Fibroblast of gingiva (primary cell): Measurements from ENCODE around the gene GMPPA.
A peak's percentile ranks its signal among the peaks of the same experiment; 100 is the strongest.

Experiments
- DNase-seq: peaks from one replicate; pipeline ENCODE4 v3.0.0-alpha.2; 2011; ENCODE audit warnings: low read depth

Gene GMPPA

GRCh38 chr2:219522111-219523030, 23.7 kb downstream of the GMPPA start:
- DNase-seq = peak; percentile 16

- DNase-seq = no peak
Observed at GRCh38 chr2:219523031-219523671, 24.5 kb downstream of the GMPPA start.

DNA sequence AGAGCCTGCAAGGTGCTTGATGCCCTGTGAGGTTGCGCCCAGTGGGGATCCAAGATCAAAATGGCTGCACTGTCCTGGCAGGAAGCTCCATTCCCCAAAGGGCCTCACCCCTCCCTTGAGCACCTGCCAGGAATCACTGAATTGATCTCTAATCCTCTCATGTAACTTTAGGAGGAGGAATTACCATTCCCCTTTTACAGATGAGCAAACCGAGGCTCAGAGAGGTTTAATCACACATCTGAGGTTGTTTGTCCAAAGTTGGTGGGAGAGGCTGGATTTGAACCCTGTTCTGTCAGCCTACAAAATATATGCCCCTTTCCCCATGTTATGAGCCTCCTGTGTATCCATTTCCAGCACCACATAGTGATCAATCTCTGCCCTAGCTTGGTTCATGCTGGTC, 26.1 kb downstream of the GMPPA start:
- DNase-seq = no peak

GRCh38 chr2:219525533-219526232, 27.0 kb downstream of the GMPPA start:
- no peak for DNase-seq

GRCh38 chr2:219526320-219527075, 27.8 kb downstream of the GMPPA start:
- DNase-seq = no peak

GRCh38 chr2:219527076-219527394, 28.3 kb downstream of the GMPPA start:
- DNase-seq = no peak

DNA sequence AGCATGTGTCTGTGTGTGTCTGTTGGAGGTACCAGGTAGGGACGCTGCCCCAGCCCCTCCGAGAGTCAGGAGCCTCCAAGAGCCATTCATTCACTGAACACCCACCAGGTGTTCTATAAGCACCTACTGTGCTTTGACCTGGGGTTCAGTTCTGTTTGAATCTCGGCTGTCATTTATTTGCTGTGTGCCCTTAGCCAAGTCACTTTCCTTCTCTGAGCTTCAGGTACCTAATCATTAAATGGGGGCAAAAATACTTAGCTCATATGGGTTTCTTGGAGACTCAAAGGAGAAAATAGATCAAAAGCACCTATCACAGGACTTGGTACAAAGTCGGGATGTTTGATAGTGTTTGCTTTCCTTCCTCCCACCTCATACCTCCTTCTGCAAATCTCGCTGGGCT, 28.8 kb downstream of the GMPPA start:
- no peak for DNase-seq

DNA sequence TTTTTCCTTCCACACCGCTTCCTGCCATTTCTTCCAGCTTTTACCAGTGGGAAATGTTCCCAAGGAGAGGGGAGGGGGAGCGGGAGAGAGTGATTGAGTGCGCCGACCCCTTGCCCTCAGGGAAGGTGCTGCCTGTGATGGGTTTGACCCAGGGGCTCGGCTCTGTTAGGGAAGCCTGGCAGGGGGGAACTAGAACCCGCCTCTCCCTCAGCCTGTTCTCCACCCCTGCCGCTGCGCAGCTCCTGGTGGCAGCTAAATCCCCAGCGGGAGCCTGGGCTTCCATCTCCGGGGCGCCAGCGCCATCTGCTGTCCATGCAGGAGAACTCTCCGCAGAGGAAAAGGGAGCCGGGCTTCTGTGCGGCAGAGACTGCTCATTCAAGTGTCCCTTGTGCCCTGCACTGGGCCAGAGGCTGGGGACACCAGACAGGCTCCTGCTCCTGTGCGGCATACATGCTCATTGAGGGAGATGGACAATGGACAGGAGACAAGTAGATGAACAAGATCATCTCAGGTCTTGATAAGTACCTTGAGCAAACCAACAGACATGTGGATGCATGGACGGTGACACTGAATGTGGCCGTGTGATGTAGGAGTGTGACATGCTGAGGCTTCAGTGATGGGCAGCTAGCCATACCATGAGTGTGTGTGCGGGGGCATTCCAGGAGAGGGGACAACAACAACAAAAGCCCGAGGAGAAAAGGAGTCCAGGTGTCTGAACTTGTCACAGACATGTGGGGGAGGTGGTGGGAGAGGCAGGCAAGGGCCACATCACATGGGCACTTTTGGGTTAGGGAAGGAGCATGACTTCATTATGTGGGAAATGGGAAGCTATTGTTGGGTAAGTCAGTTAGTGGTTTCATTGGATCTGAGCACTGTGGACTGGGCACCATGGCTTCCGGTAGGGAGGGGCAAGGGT, 31.6 kb downstream of the GMPPA start:
- DNase-seq = peak; percentile 69

DNA sequence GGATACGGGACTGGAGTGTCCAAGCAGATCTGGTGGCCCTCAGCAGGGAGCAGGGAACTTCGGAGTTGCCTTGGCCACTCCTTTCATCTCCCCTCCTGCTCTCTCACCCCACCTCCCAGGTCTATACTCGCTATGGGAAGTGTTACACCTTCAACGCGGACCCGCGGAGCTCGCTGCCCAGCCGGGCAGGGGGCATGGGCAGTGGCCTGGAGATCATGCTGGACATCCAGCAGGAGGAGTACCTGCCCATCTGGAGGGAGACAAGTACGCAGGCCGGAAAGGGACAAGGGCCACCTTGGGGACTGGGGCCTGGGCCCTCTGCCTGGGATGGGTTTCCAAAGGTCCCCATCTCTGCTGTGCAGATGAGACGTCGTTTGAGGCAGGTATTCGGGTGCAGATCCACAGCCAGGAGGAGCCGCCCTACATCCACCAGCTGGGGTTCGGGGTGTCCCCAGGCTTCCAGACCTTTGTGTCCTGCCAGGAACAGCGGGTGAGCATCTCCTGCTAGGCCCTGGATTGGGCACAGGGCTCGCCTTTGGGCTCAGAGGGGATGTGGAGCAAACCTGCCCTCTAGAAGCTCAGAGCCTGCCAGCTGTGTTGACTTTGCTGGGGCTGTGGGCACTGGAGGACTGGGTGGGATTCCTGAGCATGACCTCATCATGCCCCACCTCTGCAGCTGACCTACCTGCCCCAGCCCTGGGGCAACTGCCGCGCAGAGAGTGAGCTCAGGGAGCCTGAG, 33.1 kb downstream of the GMPPA start:
- DNase-seq = no peak

DNA sequence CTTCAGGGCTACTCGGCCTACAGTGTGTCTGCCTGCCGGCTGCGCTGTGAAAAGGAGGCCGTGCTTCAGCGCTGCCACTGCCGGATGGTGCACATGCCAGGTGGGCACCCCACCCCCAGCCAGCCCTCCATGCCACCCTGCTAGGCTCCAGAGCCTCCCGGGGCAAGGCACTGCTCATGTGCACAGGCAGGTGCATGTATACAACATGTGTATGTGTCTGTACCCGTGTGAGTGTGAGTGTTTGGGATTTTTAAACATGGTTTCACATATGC, 33.6 kb downstream of the GMPPA start:
- DNase-seq = no peak

DNA sequence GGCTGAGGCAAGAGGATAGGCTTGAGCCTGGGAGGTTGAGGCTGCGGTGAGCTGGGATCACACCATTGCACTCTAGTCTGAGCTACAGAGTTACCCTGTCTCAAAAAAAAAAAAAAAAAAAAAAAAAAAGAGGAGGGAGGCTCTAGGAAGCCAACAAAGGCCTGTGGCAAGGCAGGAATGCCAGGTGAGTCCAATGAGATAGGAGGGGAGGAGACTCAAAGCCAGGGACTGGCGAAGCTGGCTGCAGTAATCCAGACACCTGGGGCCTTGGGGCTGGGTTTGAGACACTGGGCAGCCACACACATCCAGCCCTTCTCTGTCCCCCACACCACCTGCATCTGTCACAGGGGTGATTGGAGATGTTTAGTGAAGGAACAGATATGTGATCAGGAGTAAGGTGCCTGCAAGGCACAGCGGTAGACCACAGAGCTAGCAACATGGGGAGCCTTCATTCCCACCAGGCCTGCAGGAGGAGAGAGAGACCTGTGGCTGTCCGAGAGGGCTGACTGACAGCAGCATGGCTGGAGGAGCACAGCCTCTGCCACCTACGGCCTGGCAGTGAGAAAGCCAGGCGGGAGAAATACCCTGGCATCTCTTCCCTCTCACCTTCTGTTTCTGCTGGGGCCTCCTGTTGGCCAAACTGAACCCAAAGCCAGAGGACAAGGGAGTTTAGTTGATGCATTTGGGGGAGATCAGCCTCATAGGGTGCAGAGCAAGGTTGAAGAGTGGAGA, 35.4 kb downstream of the GMPPA start:
- DNase-seq = no peak

- no peak for DNase-seq
Observed at GRCh38 chr2:219536425-219536824, 37.7 kb downstream of the GMPPA start.

GRCh38 chr2:219536967-219537366, 38.3 kb downstream of the GMPPA start:
- no peak for DNase-seq

GRCh38 chr2:219537657-219538488, 39.2 kb downstream of the GMPPA start:
- DNase-seq = no peak

GRCh38 chr2:219538504-219538951, 39.8 kb downstream of the GMPPA start:
- DNase-seq = no peak

GRCh38 chr2:219538956-219539788, 40.5 kb downstream of the GMPPA start:
- DNase-seq = no peak

DNA sequence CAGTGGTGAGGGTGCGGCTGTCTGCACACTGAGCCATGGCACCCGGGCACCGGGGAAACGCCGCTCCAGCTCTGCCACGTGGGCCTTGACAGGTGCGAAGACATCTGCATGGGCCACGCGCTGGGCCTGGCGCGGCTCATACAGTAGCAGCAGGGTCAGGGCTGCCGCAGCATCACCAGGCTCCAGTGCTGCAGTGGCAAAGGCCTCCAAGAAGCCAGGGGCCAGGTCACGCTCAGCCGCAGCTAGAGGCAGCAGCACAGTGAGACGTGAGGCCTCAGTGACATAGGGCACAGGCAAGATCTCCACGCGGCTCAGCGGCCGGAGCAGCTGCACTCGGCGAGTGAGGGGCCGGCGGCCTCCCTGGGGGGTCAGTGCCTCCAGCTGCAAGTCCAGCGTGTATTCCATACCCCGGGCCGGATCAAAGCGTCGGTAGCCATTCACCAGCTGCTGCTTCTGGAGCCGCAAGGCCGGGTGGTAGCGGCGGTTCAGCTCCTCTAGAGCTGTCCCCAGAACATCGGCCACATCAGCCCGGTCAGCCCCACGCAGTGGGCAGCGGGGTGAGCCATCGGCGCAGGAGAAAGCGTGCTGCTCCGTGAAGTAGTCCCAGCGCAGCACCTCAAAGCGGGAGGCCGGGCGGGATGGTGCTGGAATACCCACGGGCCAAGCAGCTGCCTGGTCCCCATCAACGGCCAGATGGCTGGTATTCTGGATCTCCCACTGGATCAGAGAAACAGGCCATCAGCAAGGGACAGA, 41.4 kb downstream of the GMPPA start:
- DNase-seq = no peak
